Cardiac fibroblast (primary cell): Measurements from ENCODE around the gene SCN10A.

Experiments
- DNase-seq, 2 donors: peaks; one replicate each; pipeline versions ENCODE4 v3.0.0 to v3.0.0-alpha.2; 2010; ENCODE audit warnings: low read depth in 2 of 2
- H3K4me3 ChIP-seq, 2 donors: replicated peaks in 1 of 2; 1 replicate in 1 of 2; 2 replicates in 1 of 2; pipeline ENCODE4 v1.5.1; 2011; ENCODE audit warnings: low read depth in 2 of 2, low read length in 2 of 2, mild to moderate bottlenecking in 2 of 2, moderate library complexity in 1 of 2
- TF ChIP-seq, protein P1 (sequence below): IDR thresholded peaks from one replicate; pipeline ENCODE4 v1.5.1; 2011; ENCODE audit warnings: low read depth, mild to moderate bottlenecking, low read length, inconsistent platforms

Gene SCN10A

DNA sequence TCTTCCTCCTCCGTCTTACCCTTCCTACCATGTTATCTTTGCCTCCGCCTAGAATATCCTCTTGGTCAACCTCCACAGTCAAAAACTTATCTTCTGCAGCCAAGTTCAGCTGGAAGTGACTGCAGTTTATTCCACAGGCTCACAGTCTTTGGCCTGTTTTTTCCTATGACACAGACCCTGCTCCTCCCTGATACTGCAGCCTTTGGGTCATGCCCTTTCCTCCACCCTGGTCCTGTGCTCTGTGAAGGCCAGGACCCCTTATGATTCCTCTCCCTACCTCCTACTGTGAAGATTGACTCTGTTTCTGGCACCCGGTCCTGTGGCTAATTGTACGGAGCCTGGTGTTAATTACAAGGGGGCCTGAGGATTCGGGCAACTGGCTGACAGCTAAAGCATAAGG, 117.3 kb downstream of the SCN10A start:
- DNase-seq: no peak
- no peak overlapping the region for H3K4me3 ChIP-seq
- TF ChIP-seq, protein P1, sequence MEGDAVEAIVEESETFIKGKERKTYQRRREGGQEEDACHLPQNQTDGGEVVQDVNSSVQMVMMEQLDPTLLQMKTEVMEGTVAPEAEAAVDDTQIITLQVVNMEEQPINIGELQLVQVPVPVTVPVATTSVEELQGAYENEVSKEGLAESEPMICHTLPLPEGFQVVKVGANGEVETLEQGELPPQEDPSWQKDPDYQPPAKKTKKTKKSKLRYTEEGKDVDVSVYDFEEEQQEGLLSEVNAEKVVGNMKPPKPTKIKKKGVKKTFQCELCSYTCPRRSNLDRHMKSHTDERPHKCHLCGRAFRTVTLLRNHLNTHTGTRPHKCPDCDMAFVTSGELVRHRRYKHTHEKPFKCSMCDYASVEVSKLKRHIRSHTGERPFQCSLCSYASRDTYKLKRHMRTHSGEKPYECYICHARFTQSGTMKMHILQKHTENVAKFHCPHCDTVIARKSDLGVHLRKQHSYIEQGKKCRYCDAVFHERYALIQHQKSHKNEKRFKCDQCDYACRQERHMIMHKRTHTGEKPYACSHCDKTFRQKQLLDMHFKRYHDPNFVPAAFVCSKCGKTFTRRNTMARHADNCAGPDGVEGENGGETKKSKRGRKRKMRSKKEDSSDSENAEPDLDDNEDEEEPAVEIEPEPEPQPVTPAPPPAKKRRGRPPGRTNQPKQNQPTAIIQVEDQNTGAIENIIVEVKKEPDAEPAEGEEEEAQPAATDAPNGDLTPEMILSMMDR: no peak

DNA sequence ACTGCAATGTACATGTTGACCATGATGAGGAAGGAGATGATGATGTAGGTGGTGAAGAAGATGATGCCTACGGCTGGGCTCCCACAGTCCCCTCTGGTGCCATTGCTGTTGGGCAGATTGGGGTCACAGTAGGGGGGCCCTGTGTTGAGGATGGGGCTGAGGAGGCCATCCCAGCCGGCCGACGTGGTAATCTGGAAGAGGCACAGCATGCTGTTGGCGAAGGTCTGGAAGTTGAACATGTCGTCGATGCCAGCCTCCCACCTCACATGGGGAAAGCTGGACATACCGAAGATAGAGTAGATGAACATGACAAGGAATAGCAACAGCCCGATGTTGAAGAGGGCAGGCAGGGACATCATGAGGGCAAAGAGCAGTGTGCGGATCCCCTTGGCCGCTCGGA, 118.0 kb downstream of the SCN10A start:
- TF ChIP-seq, protein P1: no peak
- no peak overlapping the region for H3K4me3 ChIP-seq
- no peak for DNase-seq

DNA sequence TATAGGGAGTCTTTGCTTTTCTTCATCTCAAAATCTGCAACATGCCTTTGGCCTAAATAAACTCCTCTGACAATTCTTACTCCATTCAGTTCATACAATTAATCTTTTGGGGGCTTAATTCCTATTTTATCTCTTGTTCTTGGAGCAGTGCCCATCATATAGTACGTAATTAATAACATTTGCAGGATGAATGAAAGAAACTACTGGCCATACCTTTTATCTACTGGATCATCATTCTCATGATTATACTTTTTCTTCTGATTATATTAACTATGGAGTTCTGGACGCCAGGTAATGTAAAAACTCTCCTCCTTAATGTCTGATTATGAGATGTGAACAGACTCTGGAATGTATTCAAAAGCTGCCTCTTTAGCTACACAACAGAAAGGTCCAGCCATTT, 120.0 kb downstream of the SCN10A start:
- no peak overlapping the region for H3K4me3 ChIP-seq
- TF ChIP-seq, protein P1: no peak
- no peak for DNase-seq

DNA sequence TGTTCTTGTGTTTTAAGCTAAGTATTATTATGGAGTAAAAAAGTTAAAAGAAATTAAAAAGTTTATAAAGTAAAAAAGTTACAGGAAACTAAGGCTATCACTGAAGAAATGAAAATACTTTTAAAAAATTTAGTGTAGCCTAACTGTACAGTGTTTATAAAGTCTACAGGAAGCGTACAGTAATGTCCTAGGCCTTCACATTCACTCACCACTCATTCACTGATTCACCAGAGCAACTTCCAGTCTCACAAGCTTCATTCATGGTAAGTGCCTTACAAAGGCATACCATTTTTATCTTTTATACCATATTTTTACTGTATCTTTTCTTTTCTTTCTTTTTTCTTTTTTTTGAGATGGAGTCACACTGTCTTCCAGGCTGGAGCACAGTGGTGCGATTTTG, 125.8 kb downstream of the SCN10A start:
- H3K4me3 ChIP-seq: no peak overlapping the region
- TF ChIP-seq, protein P1: no peak
- DNase-seq: peak in 1 of 2 donors; percentile 4

DNA sequence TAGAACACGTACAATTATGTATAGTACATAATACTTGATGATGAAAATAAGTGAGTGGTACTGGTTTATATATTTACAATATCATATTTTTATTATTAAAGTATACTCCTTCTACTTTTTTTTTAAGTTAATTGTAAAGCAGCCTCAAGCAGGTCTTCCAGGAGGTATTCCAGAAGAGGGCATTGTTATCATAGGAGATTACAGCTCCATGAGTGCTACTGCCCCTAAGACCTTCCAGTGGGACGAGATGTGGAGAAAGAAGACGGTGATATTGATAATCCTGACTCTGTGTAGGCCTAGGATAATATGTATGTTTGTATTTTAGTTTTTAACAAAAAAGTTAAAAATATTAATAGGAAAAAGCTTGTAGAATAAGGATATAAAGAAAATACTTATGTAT, 126.2 kb downstream of the SCN10A start:
- DNase-seq: peak; percentile 2 to 13
- TF ChIP-seq, protein P1: no peak
- no peak overlapping the region for H3K4me3 ChIP-seq

DNA sequence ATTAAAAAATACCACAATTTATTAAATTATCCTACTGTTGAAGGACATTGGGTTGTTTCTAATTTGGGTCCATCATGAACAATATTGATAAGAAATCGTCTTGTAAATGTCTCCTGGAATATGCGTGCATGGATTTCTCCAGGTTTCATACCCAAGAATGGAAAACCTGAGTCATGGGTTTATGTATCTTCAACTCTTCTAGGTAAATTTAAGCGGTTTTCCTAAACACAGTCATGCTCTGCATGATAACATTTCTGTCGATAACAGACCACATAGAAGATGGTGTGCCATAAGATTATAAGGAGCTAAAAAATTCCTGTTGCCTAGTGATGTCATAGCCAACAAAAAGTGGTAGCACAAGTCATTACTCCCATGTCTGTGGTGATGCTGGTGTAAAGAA, 126.7 kb downstream of the SCN10A start:
- TF ChIP-seq, protein P1: no peak
- DNase-seq: no peak

DNA sequence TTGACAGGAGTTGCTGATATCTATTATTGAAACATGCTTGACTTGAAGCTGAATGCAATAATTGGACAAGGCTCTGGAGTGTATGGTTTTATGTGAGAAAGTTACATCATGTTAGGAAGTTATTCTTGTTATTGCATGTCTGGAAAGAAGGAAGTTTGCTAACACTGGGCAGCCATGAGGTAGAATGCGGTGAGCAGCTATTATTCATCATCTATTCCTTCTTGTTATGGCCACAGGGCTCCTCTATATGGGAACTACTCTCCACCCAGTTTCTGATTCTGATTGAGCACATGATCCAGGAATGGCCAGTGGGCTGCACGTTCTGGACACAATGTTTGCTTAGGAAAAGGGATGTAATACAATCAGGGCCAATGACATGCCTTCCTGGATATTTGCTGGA, 128.7 kb downstream of the SCN10A start:
- TF ChIP-seq, protein P1: no peak
- no peak overlapping the region for H3K4me3 ChIP-seq
- no peak for DNase-seq

More for the DNA sequence above, 126.7 kb downstream of the SCN10A start:
- H3K4me3 ChIP-seq: no peak overlapping the region
